GM13977 (cell line): ENCODE results near the gene BCAS3.
"Not testable (repeated sequence)": the region's sequence is repeated elsewhere in the genome, so short reads cannot be mapped to it uniquely, and the experiment has no call there.

Experiments used
- DNase-seq: peaks from one replicate; pipeline ENCODE4 v3.0.0; 2012; ENCODE audit warnings: low spot score
- in situ Hi-C: fragments of 300-500 bp; cut with MboI; formaldehyde crosslinking; loops from one replicate; pipeline ENCODE4 v1.12.0; 2022; ENCODE audit warnings: low sequenced_read_pairs, low pct_unique_long_range_greater_than_20kb, mixed read lengths, inconsistent platforms; ENCODE audit not compliant: unreplicated experiment
- TF ChIP-seq, protein P1 (sequence below): IDR thresholded peaks from 2 replicates; pipeline ENCODE4 v1.5.1; 2012; ENCODE audit warnings: mild to moderate bottlenecking, control low read depth; ENCODE audit not compliant: insufficient read depth; ENCODE audit errors: extremely low read depth, missing control alignments

The BCAS3 gene

DNA sequence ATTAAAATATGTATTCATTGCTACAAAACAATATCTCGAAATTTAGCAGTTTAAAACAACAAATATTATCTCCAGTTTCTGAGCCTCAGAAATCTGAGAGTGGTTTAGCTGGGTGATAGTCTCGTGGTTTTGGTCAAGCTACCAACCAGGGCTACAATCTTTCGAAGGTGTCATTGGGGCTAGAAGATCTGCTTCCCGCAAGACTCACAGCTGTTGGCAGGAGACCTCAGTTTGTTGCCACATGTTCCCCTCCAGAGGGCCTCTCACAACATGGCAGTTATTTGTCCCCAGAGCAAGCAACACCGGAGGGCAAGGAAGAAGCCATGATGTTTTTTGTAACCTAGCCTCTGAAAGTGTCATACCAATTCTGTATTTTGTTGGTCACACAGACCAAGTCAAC, 12.0 kb upstream of the BCAS3 start:
- in situ Hi-C loops, result no loop called here
- TF ChIP-seq, protein P1, sequence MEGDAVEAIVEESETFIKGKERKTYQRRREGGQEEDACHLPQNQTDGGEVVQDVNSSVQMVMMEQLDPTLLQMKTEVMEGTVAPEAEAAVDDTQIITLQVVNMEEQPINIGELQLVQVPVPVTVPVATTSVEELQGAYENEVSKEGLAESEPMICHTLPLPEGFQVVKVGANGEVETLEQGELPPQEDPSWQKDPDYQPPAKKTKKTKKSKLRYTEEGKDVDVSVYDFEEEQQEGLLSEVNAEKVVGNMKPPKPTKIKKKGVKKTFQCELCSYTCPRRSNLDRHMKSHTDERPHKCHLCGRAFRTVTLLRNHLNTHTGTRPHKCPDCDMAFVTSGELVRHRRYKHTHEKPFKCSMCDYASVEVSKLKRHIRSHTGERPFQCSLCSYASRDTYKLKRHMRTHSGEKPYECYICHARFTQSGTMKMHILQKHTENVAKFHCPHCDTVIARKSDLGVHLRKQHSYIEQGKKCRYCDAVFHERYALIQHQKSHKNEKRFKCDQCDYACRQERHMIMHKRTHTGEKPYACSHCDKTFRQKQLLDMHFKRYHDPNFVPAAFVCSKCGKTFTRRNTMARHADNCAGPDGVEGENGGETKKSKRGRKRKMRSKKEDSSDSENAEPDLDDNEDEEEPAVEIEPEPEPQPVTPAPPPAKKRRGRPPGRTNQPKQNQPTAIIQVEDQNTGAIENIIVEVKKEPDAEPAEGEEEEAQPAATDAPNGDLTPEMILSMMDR, result no peak
- no peak for DNase-seq

DNA sequence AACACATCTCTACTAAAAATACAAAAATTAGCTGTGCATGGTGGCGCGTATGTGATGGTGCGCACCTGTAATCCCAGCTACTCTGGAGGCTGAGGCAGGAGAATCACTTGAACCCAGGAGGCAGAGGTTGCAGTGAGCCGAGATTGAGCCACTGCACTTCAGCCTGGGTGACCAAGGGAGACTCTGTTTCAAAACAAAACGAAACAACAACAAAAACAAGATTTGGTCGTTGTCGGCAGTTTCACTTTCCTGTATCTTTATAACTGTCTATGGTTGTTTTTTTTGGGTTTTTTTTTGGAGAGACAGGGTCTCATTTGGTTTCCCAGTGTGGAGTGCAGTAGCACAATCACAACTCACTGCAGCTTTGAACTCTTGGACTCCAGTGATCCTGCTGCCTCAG, 8.9 kb upstream of the BCAS3 start:
- DNase-seq, in situ Hi-C loops: not testable (repeated sequence)

DNA sequence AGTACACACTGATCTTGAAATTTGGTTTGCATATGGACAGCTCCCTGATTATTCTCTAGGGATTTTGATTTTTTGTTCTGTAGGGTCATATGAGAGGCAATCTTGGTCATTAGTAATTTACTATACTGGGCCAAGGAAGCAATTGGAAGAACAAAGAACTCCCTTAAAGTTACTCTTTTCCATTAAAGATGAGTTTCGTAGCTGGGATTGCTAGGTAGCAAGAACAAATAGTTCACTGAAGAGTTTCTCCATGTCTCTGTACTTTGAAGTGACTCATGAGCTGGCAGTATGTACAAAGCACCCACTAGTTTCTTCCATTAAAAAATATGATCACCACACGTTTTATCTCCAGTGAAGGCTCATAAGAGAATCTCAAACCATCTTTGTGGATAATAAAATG, 6.2 kb upstream of the BCAS3 start:
- no peak for DNase-seq
- in situ Hi-C loops, result no loop called here
- TF ChIP-seq, protein P1, result no peak

DNA sequence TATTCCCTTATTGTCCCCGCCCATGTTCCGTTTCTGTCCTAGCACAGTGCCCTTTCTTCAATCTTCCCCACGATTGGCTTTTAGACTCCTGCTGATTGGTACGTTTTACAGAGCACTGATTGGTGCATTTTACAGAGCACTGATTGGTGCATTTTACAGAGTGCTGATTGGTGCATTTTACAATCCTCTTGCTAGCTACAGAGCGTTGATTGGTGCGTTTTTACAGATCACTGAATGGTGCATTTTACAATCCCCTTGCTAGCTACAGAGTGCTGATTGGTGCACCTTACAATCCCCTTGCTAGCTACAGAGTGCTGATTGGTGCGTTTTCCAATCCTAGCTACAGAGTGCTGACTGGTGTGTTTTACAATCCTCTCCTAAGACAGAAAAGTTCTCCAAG, 3.0 kb upstream of the BCAS3 start:
- DNase-seq, in situ Hi-C loops: not testable (repeated sequence)

DNA sequence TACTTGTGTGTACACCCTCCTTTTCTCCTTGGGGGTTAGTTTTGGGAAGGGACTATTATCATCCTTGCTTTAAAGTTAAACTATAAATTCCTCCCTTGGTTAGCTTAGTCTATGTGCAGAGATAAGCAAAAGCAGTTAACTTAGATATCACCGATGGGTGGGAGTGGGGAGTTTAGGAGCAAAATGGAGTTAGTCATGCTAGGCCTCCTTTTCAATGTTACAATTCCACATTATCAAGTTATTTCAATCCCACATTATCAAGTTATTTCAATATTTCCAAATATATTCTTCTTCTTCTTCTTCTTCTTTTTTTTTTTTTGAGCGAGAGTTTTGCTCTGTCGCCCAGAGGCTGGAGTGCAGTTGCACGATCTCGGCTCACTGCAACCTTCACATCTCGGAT, 1.7 kb upstream of the BCAS3 start:
- TF ChIP-seq, protein P1, result no peak
- no peak for DNase-seq
- in situ Hi-C loops, result no loop called here

DNA sequence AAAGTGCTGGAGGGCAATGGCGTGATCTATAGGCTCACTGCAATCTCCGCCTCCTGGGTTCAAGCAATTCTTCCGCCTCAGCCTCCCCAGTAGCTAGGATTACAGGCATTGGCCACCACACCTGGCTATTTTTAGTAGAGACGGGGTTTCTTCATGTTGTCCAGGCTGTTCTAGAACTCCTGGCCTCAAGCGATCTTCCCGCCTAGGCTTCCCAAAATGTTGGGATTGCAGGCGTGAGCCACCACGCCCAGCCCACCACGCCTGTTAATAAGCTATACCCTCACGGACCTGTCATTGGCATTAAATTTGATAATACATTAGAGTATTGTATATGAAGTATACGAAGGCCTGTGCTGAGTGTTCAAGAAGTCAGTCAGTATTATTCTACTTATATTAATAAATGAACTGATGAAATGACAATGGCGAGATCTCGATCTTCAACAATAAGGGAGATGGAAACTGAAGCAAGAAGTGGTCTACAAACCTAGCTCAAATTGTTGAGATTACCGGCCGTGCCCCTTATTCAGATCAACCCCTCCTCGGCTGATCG, 818 bp upstream of the BCAS3 start:
- TF ChIP-seq, protein P1, result no peak
- in situ Hi-C loops, result no loop called here
- no peak for DNase-seq

DNA sequence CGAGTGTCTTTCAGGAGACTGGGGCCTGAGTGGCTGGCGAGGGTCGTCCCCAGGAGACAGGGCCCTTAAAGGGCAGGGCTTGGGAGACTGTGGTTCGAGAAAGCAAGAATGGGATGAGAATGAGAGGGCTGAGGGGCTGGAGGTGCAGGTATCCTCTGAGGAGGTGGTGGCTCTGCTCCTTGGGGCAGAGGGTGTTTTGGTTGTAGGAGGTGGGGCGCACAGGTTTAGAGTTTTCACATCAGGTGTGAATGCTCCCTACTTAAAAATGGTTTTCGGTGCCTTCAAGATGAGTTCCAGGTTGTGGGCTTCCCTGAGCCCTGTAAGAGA, 430 bp downstream of the BCAS3 start:
- no peak for DNase-seq
- in situ Hi-C loops, result no loop called here
- TF ChIP-seq, protein P1, result no peak

DNA sequence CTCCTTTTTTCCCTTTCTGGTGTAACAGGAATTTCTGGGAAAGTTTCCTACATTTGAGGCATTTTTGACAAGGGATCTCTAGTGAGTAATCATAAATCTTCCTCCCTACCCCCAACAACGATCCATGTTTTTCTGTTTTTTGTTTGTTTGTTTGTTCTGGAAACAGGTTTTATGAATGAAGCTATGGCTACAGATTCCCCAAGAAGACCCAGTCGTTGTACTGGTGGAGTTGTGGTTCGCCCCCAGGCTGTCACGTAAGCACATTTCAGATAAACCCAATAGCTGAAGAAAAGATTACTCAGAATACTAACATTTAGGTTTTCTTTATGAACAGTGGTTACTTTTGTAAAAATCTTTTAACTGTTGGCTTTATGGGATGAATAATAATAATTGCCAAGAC, 1.6 kb downstream of the BCAS3 start:
- TF ChIP-seq, protein P1, result no peak
- in situ Hi-C loops, result no loop called here
- no peak for DNase-seq
